Activated naive CD4-positive, alpha-beta T cell treated with anti-CD3 and anti-CD28 coated beads, Interleukin-2, amount 50 U/mL, for 72 hours (primary cell): Measurements from ENCODE around the gene AREL1. TPM values are rescaled to one million over a fixed set of nuclear protein-coding genes. Genes with fewer than 3 reads are reported as not detected.
"Not testable (repeated sequence)": the region's sequence is repeated elsewhere in the genome, so short reads cannot be mapped to it uniquely, and the experiment has no call there.

Experiments used
- ATAC-seq, 2 donors: fragments of 150-1000 bp; cut with Tn5 transposase; 2 replicates each; pipeline ENCODE4 v1.10.0; 2021; ENCODE audit warnings: mild to moderate bottlenecking in 2 of 2, moderate library complexity in 2 of 2
- DNase-seq, 2 donors: peaks; one replicate each; pipeline ENCODE4 v3.0.0; 2021 to 2022; ENCODE audit warnings: low spot score in 2 of 2
- H3K27ac Mint-ChIP-seq, 2 donors: one replicate each; pipeline ENCODE4 v1.8.0; 2022; ENCODE audit warnings: mild to moderate bottlenecking in 2 of 2, mixed read lengths in 2 of 2
- H3K36me3 Mint-ChIP-seq, 2 donors: one replicate each; pipeline ENCODE4 v1.8.0; 2022; ENCODE audit warnings: mixed read lengths in 2 of 2
- H3K9me3 Mint-ChIP-seq, 2 donors: one replicate each; pipeline ENCODE4 v1.8.0; 2022; ENCODE audit warnings: mixed read lengths in 2 of 2
- total RNA-seq, 2 donors: library from RNA; stranded (reverse); gene quantifications; one replicate each; pipeline ENCODE4 v1.2.3, GENCODE V29; 2022

Gene AREL1
- 10 to 100 TPM; 30.1 to 47.1 TPM for total RNA-seq

DNA sequence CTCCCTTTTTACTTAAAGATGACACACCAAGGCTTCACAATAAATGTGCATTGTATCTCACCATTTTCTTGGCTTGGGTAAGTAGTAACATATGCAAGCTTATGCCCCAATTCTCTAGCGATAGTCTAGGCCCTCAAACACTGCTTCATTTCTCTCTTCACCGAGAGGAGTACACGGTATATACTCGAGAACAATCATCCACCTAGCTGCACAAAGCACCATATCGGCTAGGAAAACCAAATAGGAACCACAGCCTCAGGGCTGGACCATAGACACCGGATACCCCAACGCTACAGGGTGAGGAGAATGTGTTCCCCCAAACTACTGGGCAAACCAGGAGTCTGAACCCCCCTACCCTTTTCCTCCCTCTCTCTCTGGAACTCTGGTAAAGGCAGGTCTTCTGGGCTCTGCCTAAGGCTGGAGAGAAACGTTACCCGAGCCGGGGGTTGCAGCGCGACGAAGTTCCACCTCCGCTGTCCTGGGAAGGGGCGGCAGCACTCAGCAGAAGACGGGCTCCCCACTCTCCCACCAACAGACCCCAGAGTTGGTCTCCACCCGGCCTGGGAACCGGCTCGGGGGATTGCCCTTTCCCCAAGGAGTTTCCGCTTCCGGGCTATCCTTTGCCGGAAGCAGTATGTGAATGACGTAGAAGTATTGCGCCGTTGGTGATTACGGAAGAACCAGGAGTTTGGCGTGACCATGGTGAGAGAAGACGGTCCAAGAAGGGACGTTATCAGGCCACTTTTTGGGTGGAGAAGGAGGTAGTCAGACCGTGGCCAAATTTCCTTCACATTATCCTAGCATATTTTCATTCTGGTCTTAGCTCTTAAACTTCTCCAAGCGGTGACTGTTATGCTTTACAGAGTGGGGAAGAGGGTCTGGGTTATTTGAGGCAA lies at the start of gene AREL1, which contains the start of gene FCF1:
AREL1 (minus strand) TSS at position 582 of the 896 bp plus-strand sequence. CDS start 27,465 bp downstream, outside the sequence.
FCF1 (plus strand) TSS at position 646 of the 896 bp plus-strand sequence; CDS start at position 700, 54 bp downstream.
- peak within 1 kb of the TSS; percentile 94 to 96 for H3K27ac Mint-ChIP-seq
- peak; percentile 77 to 83 for DNase-seq
- H3K9me3 Mint-ChIP-seq = no peaks in the 10 kb centered on the region
- H3K36me3 Mint-ChIP-seq = peaks cover 11 to 12% of the 10 kb centered on the region in 2 donors
- peak; percentile 99 to 100 for ATAC-seq

- not testable (repeated sequence) for ATAC-seq, H3K9me3 Mint-ChIP-seq, H3K36me3 Mint-ChIP-seq, H3K27ac Mint-ChIP-seq, DNase-seq
These were observed 45.6 kb upstream of the AREL1 start for GRCh38 chr14:74758505-74758904.

GRCh38 chr14:74756326-74756725 lies 43.4 kb upstream of the AREL1 start:
- H3K27ac Mint-ChIP-seq = no peak overlapping the region

GRCh38 chr14:74754899-74755298 lies 42.0 kb upstream of the AREL1 start:
- H3K9me3 Mint-ChIP-seq = peaks cover 9 to 12% of the 10 kb centered on the region in 2 donors
- H3K27ac Mint-ChIP-seq = no peak overlapping the region
- ATAC-seq = peak in 1 of 2 donors; percentile 22
- peaks cover 0 to 22% of the 10 kb centered on the region in 2 donors for H3K36me3 Mint-ChIP-seq
- no peak for DNase-seq

More at GRCh38 chr14:74756326-74756725, 43.4 kb upstream of the AREL1 start:
- ATAC-seq (no peak), DNase-seq (no peak)
- H3K36me3 Mint-ChIP-seq = peaks cover 0 to 22% of the 10 kb centered on the region in 2 donors
- peaks cover 9 to 12% of the 10 kb centered on the region in 2 donors for H3K9me3 Mint-ChIP-seq

- DNase-seq (no peak), ATAC-seq (no peak)
- peaks cover 0 to 22% of the 10 kb centered on the region in 2 donors for H3K36me3 Mint-ChIP-seq
- peaks cover 9 to 12% of the 10 kb centered on the region in 2 donors for H3K9me3 Mint-ChIP-seq
- H3K27ac Mint-ChIP-seq = no peak overlapping the region
These were observed 41.3 kb upstream of the AREL1 start for GRCh38 chr14:74754157-74754556.

DNA sequence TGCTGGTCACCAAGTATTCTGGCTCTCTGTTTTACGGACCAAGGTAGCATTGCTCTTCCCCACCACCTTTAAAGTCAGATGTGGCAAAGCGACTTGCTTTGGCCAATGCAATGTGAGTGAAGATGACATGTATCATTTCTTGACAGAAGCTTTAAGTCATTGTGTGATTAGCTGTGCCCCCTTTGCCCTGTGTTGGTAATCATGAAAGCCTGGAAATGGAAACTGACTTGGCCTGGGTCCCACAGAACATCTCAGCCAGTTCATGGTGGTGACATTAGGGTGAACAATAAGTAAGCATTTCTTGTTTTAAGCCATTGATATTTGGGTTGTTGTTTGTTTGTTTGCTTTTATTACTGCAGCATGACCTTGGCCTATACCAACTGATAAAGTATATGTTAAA lies 34.4 kb upstream of the AREL1 start:
- H3K27ac Mint-ChIP-seq = no peak overlapping the region

GRCh38 chr14:74739293-74740030 lies 26.6 kb upstream of the AREL1 start:
- no peaks in the 10 kb centered on the region for H3K9me3 Mint-ChIP-seq
- H3K36me3 Mint-ChIP-seq = peaks cover 0 to 7% of the 10 kb centered on the region in 2 donors
- H3K27ac Mint-ChIP-seq = no peak overlapping the region
- no peak for DNase-seq
- ATAC-seq = no peak

More for the DNA sequence above, 34.4 kb upstream of the AREL1 start:
- no peak for DNase-seq
- H3K36me3 Mint-ChIP-seq = peaks cover 0 to 8% of the 10 kb centered on the region in 2 donors
- no peak for ATAC-seq
- peaks cover 5 to 6% of the 10 kb centered on the region in 2 donors for H3K9me3 Mint-ChIP-seq

GRCh38 chr14:74737753-74738325 lies 25.0 kb upstream of the AREL1 start:
- no peak overlapping the region for H3K27ac Mint-ChIP-seq
- H3K36me3 Mint-ChIP-seq = peaks cover 0 to 8% of the 10 kb centered on the region in 2 donors
- H3K9me3 Mint-ChIP-seq = no peaks in the 10 kb centered on the region
- ATAC-seq (peak; percentile 69 to 97), DNase-seq (no peak)

DNA sequence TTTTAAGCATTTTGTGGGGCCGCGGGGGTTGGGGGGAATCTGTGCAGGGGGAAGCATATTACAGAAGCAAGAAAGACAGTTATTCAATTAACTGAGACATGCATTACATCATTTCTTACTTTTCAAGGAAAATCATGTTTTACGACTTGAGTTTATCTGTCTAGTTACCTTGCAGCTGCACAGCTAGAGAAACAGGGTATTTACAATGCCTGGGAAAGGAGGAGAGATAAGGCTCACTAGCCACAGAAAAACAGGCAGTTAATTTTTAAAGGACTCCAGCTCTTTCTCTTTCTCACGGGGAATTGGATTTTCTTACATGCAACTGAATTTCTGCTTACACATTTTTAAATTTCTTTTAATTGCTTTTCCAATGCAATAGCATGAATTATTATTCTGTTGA lies 22.2 kb upstream of the AREL1 start:
- DNase-seq (no peak), ATAC-seq (no peak)
- H3K27ac Mint-ChIP-seq = no peak overlapping the region
- H3K36me3 Mint-ChIP-seq = peaks cover 0 to 8% of the 10 kb centered on the region in 2 donors
- no peaks in the 10 kb centered on the region for H3K9me3 Mint-ChIP-seq

- H3K27ac Mint-ChIP-seq = no peak overlapping the region
- no peak for ATAC-seq
These were observed 20.3 kb upstream of the AREL1 start for GRCh38 chr14:74733221-74733620.

DNA sequence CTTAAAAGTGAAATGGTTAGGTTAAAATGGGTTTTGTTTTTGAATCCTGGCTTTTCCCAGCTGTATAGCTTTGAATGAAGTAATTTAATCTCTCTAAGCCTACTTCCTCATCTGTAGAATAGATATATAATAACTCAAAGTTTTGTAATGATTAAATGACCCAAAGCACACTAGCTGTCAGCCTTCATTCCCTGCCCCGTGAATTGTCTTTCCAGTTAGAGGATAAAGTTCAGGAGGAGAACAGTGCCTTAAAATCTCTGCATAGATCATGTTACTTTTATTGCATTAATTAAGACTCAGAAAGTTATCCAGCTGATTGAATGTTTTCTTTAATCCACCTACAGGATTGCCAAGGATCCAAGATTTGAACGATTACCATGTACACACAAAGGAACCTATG lies 19.5 kb upstream of the AREL1 start:
- H3K36me3 Mint-ChIP-seq = peaks cover 0 to 8% of the 10 kb centered on the region in 2 donors
- DNase-seq (no peak), ATAC-seq (no peak)
- no peaks in the 10 kb centered on the region for H3K9me3 Mint-ChIP-seq
- H3K27ac Mint-ChIP-seq = no peak overlapping the region

More at GRCh38 chr14:74733221-74733620, 20.3 kb upstream of the AREL1 start:
- no peaks in the 10 kb centered on the region for H3K9me3 Mint-ChIP-seq
- no peak for DNase-seq
- H3K36me3 Mint-ChIP-seq = peaks cover 0 to 8% of the 10 kb centered on the region in 2 donors

- peaks cover 0 to 13% of the 10 kb centered on the region in 2 donors for H3K36me3 Mint-ChIP-seq
- DNase-seq (no peak), ATAC-seq (no peak)
- H3K27ac Mint-ChIP-seq = no peak overlapping the region
- no peaks in the 10 kb centered on the region for H3K9me3 Mint-ChIP-seq
These were observed 10.3 kb upstream of the AREL1 start for GRCh38 chr14:74723134-74723533.

DNA sequence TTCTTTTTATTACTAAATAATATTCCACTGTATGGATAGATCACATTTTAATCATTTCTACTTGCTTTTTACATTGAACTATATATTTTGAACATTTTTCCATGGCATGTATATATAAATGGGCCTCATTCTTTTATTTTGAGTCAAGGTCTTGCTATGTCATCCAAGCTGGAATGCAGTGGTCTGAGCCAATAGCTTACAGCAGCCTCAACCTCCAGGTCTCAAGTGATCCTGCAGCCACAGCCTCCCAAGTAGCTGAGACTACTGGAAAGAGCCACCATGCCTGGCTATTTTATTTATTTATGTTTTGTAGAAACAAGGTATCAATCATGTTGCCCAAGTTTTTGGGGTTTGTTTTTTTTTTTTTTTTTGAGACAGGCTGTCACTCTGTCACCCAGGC lies 7.6 kb upstream of the AREL1 start:
- H3K9me3 Mint-ChIP-seq = no peaks in the 10 kb centered on the region
- peaks cover 0 to 5% of the 10 kb centered on the region in 2 donors for H3K36me3 Mint-ChIP-seq
- ATAC-seq = no peak
- no peak for DNase-seq
- H3K27ac Mint-ChIP-seq = no peak overlapping the region

DNA sequence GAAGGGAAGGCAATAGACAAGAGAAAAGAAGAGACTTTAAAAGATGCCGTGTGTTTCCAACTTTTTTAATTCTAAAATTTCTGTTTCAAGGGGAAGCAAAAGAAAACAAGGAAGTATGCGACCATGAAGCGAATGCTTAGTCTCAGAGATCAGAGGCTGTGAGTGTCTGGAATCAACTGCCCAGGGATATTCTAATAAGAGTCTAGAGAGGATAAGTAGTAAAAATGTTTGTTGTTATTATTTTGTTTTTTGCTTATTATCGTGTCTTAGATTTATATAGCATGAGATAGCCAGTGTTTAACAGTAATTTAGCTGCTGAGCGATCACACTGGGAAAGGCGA lies 485 bp upstream of the AREL1 start:
- Mint-ChIP-seq H3K36me3 (peaks cover 11 to 12% of the 10 kb centered on the region in 2 donors), H3K9me3 (no peaks in the 10 kb centered on the region), H3K27ac (peak overlapping the region; percentile 94 to 96)
- no peak for DNase-seq
- peak in 1 of 2 donors; percentile 3 for ATAC-seq

- no peak for ATAC-seq
- Mint-ChIP-seq H3K27ac (peak overlapping the region in 1 of 2 donors; percentile 90), H3K36me3 (peaks cover 11 to 12% of the 10 kb centered on the region in 2 donors), H3K9me3 (no peaks in the 10 kb centered on the region)
- DNase-seq = no peak
These were observed 1.2 kb downstream of the AREL1 start for GRCh38 chr14:74711651-74712050.

DNA sequence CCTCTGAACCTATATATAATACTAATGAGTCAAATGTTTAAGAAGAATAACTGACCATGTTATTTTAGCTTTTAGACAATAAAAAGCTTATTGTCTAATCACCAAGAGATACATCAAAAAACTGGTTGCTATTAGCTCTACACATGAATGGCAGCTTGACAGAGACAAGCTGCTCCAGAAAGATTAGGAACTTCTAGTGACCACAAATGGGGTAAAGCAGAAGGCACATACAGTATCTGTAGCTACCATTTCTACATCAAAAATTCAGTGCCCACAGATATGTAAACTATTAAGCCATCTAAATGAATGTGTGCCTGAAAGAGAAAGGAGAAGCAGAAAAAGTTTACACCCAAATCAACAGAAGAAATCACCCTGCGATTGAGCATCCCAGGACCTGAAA lies 2.4 kb downstream of the AREL1 start:
- Mint-ChIP-seq H3K36me3 (peaks cover 11 to 12% of the 10 kb centered on the region in 2 donors), H3K27ac (peak overlapping the region in 1 of 2 donors; percentile 31), H3K9me3 (no peaks in the 10 kb centered on the region)
- DNase-seq (no peak), ATAC-seq (no peak)
